SIG-M5 (cell line): Measurements from ENCODE around the gene C19orf67.
"Not testable (repeated sequence)": the region's sequence is repeated elsewhere in the genome, so short reads cannot be mapped to it uniquely, and the experiment has no call there.

ENCODE experiments used
- DNase-seq: peaks from one replicate; lab custom pipeline; 2025; lab: John Stamatoyannopoulos, UW

Gene C19orf67

GRCh38 chr19:14056069-14056666 lies 29.4 kb downstream of the C19orf67 start:
- no peak for DNase-seq

DNA sequence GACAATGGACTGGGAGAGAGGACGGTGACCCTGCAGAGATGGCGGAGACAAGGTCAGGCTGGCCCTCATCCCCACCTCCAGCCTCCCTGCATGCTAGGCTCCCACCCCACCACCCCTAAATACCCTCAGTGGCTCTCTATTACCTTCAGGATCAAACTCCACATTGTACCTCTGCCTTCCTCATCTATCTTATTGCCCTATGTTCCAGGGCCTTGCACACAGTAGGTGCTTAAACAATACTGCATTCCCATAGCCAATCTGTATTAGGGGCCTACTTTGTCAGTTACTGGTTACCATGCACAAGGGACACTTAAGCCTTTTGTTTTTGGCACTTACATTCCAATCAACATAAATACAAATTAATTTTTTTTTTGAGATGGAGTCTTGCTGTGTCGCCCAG lies 30.2 kb downstream of the C19orf67 start:
- DNase-seq, result no peak

- DNase-seq, result no peak
Observed at GRCh38 chr19:14054721-14055120, 30.9 kb downstream of the C19orf67 start.

DNA sequence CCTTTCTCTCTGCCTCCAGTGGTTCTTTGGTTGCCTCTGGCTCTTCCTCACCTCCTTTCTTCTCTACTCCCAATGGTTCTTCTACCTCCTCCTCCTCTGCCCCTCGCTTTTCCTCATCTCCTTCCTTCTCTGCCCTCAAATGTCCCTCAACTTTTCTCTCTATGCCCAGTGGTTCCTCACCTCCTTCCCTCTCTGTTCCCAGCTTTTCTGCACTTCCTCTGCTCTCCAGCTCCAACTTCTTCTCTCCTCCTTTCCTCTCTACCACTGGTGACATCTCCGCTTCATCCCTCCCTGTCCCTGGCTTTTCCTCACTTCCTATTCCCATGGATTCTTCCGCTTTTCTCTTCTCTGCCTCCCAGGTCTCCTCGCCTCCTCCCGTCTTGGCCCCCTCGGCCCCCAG lies 31.5 kb downstream of the C19orf67 start:
- no peak for DNase-seq

DNA sequence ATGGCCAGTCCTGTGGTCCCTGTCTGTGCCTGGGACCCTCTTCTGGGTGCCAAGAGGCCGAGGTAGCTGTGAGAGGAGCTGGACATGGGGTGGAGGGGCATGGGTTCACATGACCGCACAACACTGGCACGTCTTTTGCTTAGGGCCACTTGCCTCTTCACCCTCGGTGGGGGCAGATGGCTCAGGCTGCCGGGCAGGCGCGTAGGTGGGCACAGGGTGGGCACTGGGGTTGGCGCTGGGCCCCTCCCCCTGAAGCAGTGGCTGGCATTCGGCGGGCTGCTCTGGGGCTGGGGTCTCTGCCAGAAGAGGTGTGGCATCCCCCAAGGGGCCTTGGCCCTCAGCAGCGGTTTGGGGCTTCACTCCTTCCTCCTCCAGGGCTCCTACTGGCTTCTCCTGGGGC lies 32.1 kb downstream of the C19orf67 start:
- no peak for DNase-seq

GRCh38 chr19:14053032-14053431 lies 32.6 kb downstream of the C19orf67 start:
- DNase-seq, result no peak

DNA sequence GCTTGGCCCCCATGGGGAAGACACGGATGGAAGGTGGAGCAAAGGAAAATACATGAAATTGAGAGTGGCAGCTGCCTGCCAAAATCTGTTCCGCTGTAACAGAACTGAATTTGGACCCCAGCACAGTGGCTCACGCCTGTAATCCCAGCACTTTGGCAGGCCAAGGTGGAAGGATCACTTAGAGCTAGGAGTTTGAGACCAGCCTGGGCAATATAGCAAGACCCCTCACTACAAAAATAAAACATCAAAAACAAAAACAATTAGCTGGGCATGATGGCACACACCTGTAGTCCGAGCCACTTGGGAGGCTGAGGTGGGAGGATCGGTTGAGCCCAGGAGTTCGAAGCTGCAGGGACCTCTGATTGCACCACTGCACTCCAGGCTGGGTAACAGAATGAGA lies 33.1 kb downstream of the C19orf67 start:
- DNase-seq, result no peak

- DNase-seq, result no peak
Observed at GRCh38 chr19:14051980-14052379, 33.6 kb downstream of the C19orf67 start.

DNA sequence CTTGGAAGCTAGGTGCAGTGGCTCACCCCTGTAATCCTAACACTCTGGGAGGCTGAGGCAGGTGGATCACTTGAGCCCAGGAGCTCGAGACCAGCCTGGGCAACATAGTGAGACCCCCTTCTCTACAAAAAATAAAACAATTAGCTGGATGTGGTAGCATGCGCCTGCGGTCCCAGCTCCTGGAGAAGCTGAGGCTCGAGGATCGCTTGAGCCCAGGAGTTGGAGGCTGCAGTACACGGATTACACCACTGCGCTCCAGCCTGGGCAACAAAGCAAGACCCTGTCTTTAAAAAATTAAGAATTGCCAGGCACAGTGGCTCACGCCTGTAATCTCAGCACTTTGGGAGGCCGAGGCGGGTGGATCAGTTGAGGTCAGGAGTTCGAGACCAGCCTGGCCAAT lies 34.6 kb downstream of the C19orf67 start:
- DNase-seq, result not testable (repeated sequence)

GRCh38 chr19:14050512-14050911 lies 35.1 kb downstream of the C19orf67 start:
- no peak for DNase-seq

DNA sequence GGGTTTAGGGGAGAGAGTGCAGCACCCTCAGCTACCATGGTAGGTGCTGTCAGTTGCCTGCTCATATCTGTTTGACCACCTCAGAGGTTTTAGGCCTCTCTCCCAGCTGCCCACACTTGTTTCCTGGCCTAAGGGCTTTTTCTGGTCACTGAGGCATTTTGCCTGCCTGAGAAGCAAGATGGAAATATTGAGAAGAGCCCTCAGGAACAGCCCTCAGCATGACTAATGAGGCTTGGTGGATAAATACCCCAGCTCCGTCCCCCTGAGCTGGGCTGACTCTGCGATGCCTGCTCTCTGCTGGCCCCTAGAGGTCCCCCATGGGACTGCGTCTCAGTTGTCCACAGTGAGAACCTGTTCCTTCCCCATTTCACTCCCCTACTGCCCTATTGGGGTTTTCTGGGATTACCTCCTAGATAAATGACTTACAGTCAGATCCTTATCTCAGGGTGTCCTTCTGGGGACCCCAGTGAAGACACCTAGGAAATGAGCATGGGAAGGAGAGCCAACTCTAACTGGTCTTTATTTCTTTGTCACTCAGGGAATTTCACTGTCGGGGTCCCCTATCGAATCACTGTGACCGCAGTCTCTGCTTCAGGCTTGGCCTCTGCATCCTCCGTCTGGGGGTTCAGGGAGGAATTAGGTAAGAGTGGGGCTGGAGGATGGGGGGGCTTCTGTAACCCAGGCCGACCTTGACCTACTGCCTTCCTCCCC lies 37.0 kb downstream of the C19orf67 start:
- DNase-seq, result no peak

DNA sequence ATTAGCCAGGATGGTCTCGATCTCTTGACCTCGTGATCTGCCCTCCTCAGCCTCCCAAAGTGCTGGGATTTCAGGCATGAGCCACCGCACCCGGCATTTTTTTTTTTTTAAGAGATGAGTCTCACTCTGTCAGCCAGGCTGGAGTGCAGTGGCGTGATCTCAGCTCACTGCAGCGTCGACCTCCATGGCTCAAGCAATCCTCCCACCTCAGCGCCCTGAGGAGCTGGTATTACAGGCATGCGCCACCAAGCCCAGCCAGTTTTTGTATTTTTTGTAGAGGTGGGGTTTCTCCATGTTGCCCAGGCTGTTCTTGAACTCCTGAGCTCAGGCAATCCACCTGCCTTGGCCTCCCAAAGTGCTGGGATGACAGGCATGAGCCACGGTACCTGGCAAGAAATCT lies 37.7 kb downstream of the C19orf67 start:
- DNase-seq, result not testable (repeated sequence)

DNA sequence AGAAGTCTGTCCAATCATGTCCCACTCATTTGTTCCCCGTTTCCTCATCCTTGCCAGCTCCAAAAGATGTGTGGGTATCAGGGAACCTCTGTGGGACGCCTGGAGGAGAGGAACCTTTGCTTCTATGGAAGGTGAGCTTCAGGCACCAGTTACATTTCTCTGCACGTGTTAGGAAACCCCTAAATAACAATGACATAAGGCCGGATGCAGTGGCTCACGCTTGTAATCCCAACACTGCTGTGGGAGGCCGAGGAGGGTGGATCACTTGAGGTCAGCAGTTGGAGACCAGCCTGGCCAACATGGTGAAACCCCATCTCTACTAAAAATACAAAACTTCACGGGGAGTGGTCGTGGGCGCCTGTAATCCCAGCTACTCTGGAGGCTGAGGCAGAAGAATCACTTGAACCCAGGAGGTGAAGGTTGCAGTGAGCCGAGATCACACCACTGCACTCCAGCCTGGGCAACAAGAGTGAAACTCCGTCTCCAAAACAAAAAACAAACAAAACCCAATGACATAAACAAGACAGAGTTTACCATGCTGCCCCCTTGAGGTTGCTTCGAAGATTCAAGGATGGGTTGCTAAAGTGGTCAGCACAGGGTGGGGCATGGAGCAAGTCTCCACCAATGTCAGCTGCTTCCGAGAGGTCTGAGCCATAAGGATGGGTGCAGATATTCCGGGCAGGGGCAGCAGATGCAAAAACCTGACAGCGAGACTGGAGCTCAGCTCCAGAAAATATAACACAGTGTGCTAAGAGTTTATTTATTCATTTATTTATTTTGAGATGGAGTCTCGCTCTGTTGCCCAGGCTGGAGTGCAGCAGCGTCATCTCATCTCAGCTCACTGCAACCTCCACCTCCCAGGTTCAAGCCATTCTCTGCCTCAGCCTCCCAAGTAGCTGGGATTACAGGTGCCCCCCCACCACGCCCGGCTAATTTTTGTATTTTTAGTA lies 42.6 kb downstream of the C19orf67 start:
- not testable (repeated sequence) for DNase-seq

DNA sequence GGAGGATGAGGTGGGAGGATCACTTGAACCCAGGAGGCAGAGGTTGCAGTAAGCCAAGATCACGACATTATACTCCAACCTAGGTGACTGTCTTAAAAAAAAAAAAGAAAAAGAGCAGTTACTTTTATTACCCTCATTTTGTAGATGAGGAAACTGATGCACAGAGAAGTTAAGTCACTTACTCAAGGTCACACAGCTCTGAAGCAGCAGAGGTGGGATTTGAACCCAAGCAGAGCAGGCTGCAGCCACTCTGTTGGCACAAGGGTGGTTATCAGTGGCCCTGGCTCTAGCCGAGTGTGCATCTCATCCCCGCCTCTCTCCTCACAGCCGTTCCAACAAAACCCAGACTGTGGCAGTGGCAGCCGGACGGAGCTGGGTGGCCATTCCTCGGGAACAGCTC lies 46.4 kb downstream of the C19orf67 start:
- DNase-seq, result no peak

DNA sequence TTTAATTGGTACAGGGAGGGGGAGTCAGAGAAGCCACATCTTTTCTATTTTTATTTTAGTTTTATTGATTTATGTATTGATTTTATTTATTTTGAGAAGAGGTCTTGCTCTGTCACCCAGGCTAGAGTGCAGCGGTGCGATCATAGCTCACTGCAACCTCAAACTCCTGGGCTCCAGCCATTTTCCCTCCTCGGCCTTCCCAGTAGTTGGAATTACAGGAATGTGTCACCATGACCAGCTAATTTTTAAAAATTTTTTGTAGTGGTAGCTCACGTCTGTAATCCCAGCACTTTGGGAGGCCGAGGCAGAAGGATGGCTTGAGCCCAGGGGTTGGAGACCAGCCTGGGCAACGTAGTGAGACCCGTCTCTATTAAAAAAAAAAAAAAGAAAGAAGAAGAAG lies 49.9 kb downstream of the C19orf67 start:
- DNase-seq, result no peak

DNA sequence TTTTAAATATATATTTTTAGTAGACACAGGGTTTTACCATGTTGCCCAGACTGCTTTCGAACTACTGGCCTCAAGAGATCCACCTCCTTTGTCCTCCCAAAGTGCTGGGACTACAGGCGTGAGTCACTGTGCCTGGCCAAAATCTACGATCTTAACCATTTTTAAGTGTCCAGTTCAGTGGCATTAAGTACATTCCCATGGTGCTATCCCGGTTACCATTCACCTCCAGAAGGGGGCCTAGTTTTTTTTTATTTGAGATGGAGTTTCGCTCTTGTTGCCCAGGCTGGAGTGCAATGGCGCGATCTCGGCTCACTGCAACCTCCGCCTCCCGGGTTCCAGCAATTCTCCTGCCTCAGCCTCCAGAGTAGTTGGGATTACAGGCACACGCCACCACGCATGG lies 50.4 kb downstream of the C19orf67 start:
- not testable (repeated sequence) for DNase-seq

DNA sequence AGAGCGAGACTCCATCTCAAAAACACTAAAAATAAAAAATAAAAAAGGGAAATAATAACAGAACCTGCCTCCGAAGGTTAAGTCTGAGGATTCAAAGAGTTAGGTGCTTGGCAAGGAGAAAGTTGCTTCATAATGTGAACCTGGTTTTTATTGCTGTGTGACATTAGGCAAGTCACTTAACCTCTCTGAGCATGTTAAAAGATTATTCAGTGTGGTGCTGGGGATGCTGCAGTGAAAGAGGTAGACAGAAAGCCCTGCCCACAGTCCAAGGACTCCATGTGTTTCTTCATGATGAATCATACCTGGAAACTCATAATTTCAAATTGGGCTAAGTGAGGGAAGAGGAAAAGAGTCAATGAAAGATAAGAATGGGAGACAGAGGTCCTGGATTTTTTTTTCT lies 51.6 kb downstream of the C19orf67 start:
- no peak for DNase-seq

DNA sequence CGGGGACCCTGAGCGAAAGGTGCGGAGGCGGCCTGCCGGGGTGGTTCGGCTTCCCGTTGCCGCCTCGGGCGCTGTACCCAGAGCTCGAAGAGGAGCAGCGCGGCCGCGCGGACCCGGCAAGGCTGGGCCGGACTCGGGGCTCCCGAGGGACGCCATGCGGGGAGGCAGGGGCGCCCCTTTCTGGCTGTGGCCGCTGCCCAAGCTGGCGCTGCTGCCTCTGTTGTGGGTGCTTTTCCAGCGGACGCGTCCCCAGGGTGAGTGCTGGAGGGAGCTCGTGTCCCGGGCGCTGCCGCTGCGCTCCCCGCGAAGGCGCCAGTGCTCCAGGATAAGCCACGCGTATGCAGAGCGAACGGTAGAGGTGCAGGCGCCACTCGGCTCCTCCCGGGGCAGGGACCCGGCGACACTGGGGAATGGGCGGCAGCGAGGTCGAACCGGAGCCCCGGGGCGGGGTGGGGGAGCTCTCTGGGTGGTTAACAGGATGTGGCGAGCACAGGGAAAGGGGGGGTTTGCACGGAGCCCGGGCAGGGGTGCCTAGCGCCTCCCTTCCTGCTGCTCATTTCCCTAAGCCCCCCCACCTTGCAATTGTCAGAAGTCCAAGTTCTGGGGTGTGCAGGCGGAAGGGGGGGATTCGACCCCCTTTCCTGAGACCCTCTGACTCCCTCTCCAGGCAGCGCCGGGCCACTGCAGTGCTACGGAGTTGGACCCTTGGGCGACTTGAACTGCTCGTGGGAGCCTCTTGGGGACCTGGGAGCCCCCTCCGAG lies 53.7 kb downstream of the C19orf67 start, which contains the start of gene IL27RA:
Gene IL27RA (plus strand): TSS at position 44 of the 762 bp plus-strand sequence. CDS start 111 bp downstream, at position 155.
- DNase-seq, result no peak
